Bronchial epithelial cell (primary cell): ENCODE data around the gene SLC6A19. TPM values are rescaled to one million over a fixed set of nuclear protein-coding genes. Genes with fewer than 3 reads are reported as not detected.

Experiments used
- DNase-seq: peaks from one replicate; pipeline ENCODE4 v3.0.0-alpha.2; 2010; ENCODE audit warnings: low read depth
- FAIRE-seq: peaks from 2 replicates; lab custom pipeline; 2011; peaks lifted over from hg19 to GRCh38; lab: Jason Lieb, UNC
- H3K27me3 ChIP-seq: 2 replicates; pipeline ENCODE4 v1.5.1; 2011; ENCODE audit warnings: low read length; ENCODE audit not compliant: control insufficient read depth, insufficient read depth
- H3K36me3 ChIP-seq: 2 replicates; pipeline ENCODE4 v1.5.1; 2011; ENCODE audit warnings: low read length; ENCODE audit not compliant: control insufficient read depth, insufficient read depth
- H3K4me3 ChIP-seq: 2 replicates; pipeline ENCODE4 v1.5.1; 2011; ENCODE audit warnings: mild to moderate bottlenecking, low read depth, low read length, control low read depth
- CTCF ChIP-seq: IDR thresholded peaks from 2 replicates; pipeline ENCODE4 v1.5.1; 2011; ENCODE audit warnings: mild to moderate bottlenecking, moderate library complexity, low read length, control low read depth, inconsistent platforms; ENCODE audit not compliant: insufficient read depth, severe bottlenecking
- total RNA-seq: library from RNA; depleted of rRNA; stranded (reverse); fragments of >200 nt; gene quantifications from 2 replicates; pipeline ENCODE4 v1.2.1, GENCODE V29; 2014

The SLC6A19 gene
- total RNA-seq, 1 donor from 2014 or later = not detected

- FAIRE-seq = no peak
- H3K36me3 ChIP-seq = no peaks in the 10 kb centered on the region
- H3K4me3 ChIP-seq = no peak overlapping the region
- H3K27me3 ChIP-seq = no peaks in the 10 kb centered on the region
- no peak for TF ChIP-seq CTCF
- DNase-seq = no peak
Observed at GRCh38 chr5:1256776-1257175, 55.4 kb downstream of the SLC6A19 start.

GRCh38 chr5:1257363-1257762 lies 56.0 kb downstream of the SLC6A19 start:
- H3K27me3 ChIP-seq = no peaks in the 10 kb centered on the region
- DNase-seq (no peak), FAIRE-seq (no peak)
- no peaks in the 10 kb centered on the region for H3K36me3 ChIP-seq
- no peak overlapping the region for H3K4me3 ChIP-seq
- TF ChIP-seq CTCF = no peak

- DNase-seq (no peak), FAIRE-seq (no peak)
- Histone ChIP-seq H3K36me3 (no peaks in the 10 kb centered on the region), H3K27me3 (no peaks in the 10 kb centered on the region), H3K4me3 (no peak overlapping the region)
- TF ChIP-seq CTCF = no peak
Observed at GRCh38 chr5:1257841-1258240, 56.4 kb downstream of the SLC6A19 start.

GRCh38 chr5:1259806-1260480 lies 58.5 kb downstream of the SLC6A19 start:
- DNase-seq (no peak), FAIRE-seq (no peak)
- no peaks in the 10 kb centered on the region for H3K36me3 ChIP-seq
- TF ChIP-seq CTCF = no peak
- no peak overlapping the region for H3K4me3 ChIP-seq
- H3K27me3 ChIP-seq = no peaks in the 10 kb centered on the region

GRCh38 chr5:1261643-1262042 lies 60.2 kb downstream of the SLC6A19 start:
- Histone ChIP-seq H3K27me3 (no peaks in the 10 kb centered on the region), H3K36me3 (no peaks in the 10 kb centered on the region), H3K4me3 (no peak overlapping the region)
- FAIRE-seq (no peak), DNase-seq (no peak)
- TF ChIP-seq CTCF = no peak

GRCh38 chr5:1262381-1262780 lies 61.0 kb downstream of the SLC6A19 start:
- H3K36me3 ChIP-seq = no peaks in the 10 kb centered on the region
- H3K27me3 ChIP-seq = no peaks in the 10 kb centered on the region
- DNase-seq = no peak
- no peak for FAIRE-seq
- no peak overlapping the region for H3K4me3 ChIP-seq
- TF ChIP-seq CTCF = no peak
